Hematopoietic multipotent progenitor cell treated with erythropoietin and hydrocortisone succinate and interleukin-3 and kit ligand, for 6 days (in vitro differentiated cells): ENCODE measurements around the gene LRP1-AS.
"Not testable (repeated sequence)": the region's sequence is repeated elsewhere in the genome, so short reads cannot be mapped to it uniquely, and the experiment has no call there.

Experiments
- DNase-seq: peaks from one replicate; pipeline ENCODE4 v3.0.0-alpha.2; 2015

LRP1-AS gene

DNA sequence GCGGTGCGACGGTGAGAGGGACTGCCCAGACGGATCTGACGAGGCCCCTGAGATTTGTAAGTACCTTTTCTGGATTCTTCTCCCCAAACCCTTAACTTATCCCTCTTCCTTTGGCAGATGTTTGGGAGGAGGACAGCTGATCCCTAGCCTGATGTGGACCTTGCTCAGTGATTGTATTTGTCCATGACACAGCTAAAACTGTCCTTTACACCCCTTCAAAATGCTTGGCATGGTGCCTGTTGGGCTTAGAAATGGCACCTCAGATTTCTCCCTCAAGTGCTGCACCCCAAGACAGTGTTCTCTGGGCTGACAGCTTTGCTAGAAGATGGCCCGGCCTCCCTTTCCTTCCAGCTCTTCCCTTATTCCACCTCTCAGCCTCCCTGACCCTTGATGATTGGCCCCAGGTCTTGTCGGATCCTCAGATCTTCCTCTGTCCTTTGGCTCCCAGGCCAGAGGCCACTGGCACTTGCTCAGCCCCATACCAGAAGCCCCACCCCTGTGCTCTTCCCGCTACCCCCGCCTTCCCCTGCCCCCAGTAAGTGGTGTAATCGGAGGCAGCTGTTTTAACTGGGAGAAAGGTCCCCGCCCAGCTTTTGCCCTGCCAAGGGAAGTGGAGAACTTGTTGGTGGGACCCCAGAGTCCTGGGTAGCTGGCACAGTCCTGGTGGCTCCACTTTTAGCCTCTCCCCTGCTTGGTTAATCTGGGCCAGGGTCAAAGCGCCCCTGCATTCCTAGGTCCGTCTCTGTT is 8.7 kb downstream of the LRP1-AS start:
- peak; percentile 66 for DNase-seq

DNA sequence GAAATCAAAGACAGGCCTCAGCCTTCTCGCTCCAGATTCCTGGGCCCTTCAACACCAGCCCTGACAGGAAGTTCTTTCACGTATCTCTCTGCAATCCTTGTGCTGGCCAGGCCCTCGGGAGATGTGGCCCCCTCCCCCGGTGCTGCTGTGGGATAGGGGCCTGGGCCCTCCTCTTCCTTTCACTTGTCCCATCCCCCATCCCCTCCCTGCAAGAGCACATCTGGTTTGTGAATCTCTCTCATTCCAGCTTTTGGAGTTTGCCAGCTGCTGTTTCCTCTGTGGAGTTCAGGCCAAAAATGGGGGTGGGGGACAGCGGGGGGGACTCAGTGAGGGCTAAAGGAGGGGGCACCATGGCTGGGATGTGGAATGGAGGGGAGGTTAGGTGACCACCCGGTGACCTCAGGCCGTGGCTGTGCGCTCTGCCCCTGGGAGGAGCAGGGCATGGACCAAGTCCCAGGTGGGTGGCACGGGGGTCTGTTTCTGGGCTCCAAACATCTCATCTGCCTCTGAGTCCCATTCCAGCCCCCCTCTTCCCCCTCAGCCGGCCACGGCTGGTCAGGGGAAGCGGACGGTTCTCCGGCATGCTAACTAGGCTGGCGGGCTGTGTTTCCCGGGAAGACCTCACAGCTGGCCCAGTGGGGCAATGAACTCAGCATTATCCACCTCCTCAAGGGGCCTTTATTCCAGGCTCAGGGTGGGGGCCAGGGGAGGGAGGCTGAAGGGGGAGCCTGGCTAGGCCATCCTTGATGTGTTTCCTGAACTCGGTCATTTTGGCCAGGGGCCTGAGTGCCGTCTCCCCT is 11.7 kb downstream of the LRP1-AS start:
- no peak for DNase-seq

DNA sequence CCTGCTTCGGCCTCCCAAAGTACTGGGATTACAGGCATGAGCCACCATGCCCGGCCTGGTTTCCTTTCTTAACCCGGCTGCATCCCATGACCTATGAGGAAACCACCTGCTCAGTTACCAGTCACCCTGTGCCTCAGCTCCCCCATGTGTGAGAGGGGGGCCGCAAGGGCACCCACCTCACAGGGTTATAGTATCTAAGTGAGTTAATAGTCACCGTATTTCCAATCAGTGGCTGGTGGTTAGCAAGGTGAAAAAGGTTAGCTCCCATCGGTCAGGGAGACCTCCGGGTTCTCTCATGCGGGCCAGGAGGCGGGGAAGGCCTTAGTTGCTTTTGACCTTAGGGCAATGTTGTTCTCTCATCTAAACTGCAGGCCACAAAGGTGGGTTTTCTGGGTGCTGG is 12.5 kb downstream of the LRP1-AS start:
- no peak for DNase-seq

DNA sequence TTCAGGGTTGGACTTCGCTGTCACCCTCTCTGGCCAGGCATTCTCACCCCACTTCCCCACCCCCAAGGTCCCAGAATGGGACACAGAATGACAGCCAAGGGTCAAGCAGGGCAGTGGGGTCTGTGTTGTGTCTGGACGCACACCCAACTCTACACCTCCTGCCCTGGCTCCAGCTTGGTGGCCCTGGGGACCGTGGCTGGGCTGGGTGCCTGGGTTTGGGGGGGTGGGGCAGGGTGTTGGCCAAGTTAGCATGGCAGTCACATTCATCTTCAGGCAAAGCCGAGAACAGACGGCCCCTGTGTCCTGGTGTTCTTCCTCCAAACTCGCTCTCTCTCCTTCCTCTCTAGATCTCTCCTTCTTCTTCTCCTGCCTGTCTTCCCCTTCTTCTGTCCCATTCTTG is 13.5 kb downstream of the LRP1-AS start:
- no peak for DNase-seq

DNA sequence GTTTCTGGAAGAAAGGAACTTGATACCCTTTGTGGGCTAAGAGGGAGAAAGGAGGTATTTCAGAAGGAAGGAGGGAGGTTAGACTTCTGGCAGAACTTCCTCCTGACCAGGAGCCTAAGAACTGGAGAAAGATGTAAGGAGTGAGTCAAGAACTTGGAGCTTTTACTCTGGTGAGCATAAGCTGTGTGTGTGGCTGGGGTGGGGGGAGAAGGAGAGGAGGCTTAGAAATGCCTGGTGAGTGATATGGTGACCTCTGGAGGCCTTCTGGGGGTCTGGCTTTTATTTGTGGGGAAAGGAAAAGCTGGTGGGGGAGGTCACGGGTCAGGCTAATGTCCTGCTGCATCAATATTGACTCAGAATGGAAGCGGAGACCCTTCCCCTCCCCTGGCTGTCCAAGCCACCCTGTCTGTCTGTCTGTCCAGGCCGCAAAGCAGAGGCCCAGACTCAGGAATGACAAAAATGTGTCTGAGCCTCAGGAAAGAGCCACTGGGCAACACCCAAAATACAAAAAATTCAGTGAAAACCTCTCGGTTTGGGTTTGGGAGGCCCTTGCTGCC is 14.3 kb downstream of the LRP1-AS start:
- DNase-seq = no peak

DNA sequence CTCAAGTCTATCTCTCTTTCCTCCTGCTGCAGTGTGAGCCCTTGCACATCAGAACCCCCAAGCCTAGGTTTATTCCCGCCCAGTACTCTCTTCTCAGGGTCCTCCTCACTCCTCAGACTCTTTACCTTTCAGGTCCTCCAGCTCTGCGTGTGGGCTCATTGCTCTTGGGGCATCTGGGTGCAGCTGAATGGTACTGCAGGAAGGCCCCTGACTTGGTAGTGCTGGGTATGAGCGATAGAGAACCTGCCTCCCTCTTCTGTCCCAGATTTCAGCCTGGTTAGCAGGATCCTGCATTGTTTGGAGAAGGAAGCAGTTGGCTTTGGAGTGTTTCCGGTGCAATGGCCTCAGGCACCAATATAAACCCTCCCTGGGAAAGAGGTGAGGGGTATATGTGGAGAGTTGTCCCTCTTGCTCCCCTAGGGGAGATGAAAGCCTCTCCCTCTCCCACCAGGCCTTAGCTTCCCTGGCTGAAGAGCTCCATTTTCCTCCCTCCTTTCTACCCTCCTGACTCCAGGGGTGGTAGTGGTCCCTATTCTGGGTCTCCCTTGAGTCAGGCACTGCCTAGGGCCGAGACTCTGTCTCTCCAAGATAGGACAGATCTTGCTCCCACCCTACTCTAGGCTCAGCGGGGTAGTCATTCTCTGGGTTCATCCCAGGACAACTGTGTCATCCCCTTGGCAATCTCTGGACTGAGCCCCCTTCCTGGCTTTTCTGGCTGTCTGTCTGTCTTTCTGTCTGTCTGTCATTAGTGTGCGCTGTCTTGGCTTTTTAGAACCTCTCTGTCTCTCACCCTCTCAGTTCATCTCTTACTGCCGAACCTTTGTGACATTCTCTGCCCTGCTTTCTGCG is 15.3 kb downstream of the LRP1-AS start:
- no peak for DNase-seq

DNA sequence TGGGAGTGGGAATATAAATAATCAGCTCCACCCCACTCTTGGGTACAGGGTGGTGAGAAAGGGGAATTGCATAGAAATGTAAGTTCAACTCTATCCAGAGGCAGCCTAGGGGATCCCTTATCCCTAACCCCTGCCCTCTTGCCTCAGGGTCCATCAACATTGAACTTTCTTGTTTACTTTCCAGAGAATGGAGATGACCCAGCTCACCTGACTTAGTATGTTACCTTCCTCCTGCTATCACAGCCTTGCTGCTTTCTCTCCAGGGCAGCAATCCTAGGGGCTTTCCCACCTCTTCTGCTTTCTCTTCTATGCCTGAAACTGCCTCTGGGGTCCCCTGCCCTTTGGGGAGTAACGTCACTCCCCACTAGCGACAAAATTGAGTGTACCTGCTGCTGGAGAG is 16.5 kb downstream of the LRP1-AS start:
- no peak for DNase-seq

DNA sequence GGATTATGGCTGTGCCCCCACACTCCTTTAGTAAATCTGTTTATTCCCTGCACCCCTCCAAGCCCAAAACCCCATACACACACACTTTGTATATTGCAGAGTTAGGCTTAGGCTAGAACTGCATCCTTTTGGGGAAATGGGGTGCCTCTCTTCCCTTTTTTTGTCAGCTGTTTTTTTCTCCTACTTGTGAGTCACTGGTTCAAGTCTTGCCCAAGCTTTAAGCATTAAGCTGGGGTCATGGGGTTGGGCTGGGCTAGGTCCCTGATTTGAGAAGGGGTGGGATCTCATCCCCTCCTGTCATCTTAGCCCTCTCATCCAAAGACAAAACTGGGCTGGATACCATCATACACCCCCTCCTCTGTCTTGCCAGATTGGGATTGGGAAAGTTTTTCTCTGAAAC is 17.5 kb downstream of the LRP1-AS start:
- no peak for DNase-seq

DNA sequence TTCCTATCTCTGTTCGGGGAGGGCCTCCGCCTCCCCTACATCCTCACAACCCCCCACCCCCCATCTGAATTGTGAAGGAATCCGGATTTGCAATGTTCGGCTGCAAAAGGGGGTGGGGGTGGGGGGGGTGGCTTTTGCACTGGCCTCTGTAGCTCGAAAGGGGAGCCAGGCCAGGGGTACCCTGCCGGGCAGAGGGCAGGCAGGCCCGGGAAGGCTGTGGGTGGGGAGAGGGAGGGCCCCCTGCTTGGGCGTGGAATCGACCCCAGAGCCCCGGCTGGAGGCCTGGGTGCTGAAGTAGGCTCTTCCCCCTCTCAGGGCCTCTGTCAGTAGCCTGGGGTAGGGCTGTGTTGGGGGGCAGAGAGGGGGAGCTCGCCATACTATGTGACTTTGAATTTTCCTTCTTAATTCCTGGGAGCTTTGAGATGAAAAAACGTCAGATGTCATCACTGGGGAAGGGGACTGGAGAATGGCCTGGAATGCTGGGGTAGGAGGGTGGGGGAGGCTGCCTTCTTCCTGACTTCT is 18.0 kb downstream of the LRP1-AS start:
- DNase-seq = no peak

DNA sequence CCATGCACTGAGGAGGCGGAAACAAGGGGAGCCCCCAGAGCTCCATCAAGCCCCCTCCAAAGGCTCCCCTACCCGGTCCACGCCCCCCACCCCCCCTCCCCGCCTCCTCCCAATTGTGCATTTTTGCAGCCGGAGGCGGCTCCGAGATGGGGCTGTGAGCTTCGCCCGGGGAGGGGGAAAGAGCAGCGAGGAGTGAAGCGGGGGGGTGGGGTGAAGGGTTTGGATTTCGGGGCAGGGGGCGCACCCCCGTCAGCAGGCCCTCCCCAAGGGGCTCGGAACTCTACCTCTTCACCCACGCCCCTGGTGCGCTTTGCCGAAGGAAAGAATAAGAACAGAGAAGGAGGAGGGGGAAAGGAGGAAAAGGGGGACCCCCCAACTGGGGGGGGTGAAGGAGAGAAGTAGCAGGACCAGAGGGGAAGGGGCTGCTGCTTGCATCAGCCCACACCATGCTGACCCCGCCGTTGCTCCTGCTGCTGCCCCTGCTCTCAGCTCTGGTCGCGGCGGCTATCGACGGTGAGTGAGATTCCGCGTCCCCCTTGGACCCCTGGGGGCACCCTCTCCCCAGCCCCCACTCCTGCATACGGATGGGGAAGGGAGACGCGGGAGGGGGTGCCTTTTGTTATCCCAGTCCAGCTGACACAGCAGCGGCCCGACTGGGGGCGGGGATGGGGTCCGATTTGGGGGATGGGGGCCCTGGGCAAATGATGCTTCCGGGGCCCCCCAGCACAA is 18.7 kb downstream of the LRP1-AS start:
- DNase-seq = no peak

DNA sequence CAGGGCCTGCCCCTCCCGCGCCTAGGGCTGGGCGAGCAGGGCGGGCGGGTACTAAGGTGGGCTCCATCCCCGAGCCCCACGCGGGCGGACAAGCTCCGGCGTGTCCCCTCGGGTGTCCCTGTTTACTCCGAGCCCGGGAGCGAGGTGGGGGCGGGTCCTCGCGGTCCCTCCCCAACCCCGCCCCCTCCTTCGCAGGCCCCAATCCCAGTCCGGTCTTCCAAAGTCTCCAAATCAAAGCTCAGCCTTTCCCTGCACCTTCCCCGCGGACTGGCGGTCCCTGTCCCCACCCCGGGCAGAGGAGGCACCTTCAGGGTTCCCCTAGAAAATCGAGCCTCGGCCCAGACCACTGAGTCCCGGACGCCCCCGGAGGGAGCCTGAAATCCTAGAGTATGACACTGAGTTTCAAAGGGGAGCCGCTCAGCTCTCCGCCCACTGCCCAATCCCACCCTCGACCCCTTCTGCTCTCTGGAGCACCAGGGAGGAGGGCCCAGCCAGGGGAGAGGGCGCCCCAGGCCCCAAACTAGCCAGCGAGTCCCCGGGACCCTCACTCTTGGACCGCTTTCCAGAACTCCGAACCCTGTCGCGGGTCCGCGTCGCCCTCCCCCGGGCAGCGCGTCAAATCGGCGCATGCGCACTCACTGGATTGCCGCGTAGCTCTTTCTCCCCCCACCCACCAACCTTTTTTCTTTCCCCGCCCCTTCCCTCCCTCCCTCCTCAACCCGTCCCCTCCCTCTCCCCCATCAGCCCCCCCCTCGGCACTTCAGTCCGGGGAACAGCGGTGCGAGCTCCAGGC is 19.5 kb downstream of the LRP1-AS start, which contains the start of gene LRP1:
LRP1 (plus strand) TSS at position 758 of the 793 bp plus-strand sequence. CDS start 482 bp downstream, outside the sequence.
- DNase-seq = peak; percentile 74

DNA sequence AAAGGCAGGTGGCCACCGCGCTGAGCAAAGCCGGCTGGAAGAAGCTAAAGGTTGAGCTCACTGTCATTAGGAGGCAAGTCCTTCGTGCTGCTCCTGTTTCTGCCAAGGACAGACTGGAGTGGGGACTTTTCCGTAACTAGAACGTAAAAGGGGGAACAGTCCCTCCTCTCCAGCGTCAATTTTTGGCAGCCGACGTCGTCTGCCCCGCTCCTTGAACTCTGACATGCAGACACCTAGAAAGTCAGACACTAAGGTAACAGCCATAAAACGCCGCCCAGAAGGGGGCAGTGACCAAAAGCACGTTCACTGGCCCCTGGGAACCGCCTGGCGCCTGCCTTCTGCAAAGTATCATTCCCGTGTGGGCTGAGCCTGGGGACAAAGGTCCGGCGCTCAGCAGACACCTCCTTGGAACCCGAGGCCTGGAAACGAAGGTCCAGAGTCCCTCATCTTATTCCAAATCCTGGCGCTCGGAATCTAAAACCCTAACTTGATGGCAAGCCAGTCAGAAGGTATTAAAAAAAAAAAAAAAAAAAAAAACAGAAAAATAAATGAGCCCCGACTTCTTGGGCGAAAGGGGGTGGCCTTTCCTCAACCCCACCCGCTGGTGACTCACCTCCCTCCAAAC is 20.2 kb downstream of the LRP1-AS start:
- DNase-seq = peak; percentile 76

DNA sequence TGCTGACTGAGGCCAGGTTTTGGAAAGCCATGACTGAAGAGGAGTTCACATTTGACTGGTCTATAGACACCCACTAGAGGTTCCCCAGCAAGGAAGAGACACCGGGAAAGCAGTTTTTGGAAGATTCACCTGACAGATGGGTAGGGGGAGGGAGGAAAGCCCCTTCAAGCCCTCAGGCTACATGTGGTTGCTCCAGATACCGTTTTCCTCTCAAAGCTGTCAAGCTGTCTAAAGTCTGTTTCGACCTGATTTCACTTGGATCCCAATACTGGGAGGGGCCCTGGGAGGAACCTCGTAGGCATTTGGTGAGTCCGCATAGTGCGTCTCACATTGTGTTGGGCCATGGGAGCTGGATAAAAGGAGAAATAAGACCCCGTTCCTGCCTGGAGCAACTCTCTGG is 20.9 kb downstream of the LRP1-AS start:
- peak; percentile 41 for DNase-seq

DNA sequence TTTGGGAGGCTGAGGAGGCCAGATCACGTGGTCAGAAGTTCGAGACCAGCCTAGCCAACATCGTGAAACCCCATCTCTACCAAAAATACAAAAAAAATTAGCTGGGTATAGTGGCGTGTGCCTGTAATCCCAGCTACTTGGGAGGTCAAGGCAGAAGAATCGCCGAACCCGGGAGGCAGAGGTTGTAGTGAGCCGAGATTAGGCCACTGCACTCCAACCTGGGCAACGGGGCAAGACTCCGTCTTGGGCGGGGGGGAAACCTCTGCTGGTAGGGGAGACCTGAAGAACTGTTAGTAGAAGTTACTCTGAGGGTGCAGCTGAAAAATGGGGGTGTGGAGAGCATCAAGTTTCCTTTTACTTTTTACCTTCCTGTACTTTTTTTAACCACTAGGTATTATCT is 21.4 kb downstream of the LRP1-AS start:
- DNase-seq = no peak

DNA sequence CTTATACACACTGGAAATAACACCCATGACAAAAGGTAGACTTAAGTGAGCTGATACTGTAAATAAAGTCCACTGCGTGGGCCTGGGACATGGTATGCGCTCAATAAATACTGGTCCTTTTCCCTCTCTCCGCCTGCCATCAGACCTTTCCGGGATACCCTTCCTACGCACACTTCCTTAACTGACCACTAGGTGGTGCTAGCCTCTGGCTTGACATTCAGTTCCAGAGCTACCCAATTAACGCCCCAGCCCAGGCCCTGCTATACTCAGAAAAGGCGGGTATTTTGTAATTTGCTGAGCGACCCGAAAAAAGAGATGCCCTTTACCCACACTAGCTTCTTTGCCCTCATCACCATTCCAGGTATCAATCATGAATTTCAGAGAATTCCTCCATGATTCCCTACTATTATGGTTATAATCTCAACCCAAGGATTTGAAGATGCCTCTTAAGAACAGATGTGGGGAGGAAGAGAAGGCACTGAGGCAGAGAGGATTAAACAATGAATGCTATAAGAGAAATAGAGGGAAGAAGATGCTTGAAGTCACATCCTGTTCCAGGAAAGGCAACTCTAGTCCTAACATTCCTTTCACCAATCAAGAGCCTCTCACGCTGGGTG is 23.1 kb downstream of the LRP1-AS start:
- peak; percentile 90 for DNase-seq

DNA sequence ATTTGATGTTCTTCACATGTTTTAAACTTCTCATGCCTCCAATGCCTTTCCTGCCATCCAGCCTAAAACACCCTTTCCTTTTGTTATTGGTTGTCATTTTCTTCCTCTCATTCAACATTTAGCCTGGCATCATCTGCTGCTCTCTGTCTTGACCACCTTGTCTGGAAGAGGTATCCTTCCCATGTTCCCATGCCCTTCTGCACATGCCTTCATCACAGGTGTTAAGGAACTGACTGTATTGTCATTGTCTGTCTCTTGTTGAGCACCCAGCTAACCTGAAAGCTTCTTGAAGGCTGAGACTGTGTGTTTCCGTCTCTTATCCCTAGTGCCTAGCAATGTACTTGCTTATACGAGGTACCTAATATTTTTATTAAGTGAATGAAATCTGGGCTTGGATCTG is 23.6 kb downstream of the LRP1-AS start:
- DNase-seq = no peak

DNA sequence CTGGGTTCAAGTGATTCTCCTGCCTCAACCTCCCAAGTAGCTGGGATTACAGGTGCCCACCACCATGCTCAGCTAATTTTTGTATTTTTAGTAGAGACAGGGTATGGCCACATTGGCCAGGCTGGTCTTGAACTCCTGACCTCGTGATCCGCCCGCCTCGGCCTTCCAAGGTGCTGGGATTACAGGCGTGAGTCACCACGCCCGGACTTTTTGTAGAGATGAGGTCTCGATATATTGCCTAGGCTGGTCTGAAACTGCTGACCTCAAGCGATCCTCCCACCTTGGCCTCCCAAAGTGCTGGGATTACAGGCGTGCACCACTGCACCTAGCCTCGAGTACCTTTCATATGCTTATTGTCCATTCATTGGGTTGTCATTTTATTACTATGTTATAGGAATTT is 26.7 kb downstream of the LRP1-AS start:
- DNase-seq = not testable (repeated sequence)

DNA sequence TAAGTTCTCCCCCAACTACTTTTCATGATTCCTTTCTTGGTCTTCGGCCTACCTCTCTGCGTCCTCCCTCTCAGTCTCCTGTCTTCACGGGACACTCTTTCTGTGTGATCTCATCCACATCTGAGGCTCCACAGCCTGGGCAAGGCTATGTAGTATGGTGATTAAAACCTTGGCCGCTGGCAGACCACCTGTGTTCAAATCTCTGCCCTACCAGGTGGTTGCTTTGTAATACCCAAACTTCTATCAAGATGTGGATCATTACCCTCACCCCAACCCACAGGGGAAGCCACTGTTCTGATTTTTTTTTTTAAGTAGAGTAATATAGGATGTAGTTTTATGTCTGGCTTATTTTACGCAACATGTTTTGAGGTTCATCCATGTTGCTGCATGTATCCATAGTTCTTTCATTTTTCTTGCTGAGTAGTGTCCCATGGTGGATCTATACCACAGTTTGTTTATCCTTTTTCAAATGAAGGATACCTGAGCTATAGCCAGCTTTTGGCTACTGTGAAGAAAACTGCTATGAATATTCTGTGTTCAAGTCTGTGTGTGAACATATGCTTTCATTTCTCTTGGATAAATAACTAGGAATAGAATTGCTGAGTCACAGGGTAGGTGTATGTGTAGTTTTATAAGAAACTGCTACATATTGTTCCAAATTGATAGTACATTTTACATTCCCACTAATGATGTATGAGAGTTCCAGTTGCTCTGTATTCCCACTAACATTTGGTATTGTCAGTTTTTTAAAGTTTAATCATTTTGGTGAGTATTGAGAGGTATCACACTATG is 27.9 kb downstream of the LRP1-AS start:
- no peak for DNase-seq

DNA sequence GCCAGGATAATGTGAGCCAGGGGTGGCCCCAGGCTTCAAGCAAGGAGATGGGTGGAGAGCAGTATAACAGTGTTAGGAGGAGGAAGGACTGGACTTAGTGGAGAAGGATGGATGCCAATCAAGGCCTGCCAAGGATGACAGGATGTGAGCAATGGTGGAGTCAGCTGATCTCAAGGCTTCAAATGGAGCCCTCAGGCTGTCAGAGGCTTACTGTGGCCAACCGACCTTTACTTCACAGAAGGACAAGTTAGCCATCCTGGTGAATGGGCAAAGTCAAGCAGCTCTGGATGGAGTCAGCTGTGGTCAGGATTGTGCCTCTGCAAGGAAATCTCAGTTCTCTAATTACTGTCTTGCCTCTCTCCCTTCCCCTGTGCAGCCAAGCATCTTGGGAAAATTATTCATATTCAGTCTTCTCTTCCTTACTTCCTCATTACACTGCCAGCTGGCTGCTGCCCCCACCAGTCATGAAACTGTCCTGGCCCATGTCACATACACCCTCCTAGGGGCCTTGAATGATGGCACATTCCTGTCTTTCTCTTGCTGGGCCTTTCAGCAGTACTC is 28.6 kb downstream of the LRP1-AS start:
- DNase-seq = no peak
